ENCODE data around the gene PEF1. TPM values are rescaled to one million over a fixed set of nuclear protein-coding genes. Genes with fewer than 3 reads are reported as not detected.
A peak's percentile ranks its signal among the peaks of the same experiment; 100 is the strongest.
"Not testable (repeated sequence)": the region's sequence is repeated elsewhere in the genome, so short reads cannot be mapped to it uniquely, and the experiment has no call there.

Gene PEF1
- total RNA-seq, 2 donors from 2014 or later, result 42.9 to 66.8 TPM

DNA sequence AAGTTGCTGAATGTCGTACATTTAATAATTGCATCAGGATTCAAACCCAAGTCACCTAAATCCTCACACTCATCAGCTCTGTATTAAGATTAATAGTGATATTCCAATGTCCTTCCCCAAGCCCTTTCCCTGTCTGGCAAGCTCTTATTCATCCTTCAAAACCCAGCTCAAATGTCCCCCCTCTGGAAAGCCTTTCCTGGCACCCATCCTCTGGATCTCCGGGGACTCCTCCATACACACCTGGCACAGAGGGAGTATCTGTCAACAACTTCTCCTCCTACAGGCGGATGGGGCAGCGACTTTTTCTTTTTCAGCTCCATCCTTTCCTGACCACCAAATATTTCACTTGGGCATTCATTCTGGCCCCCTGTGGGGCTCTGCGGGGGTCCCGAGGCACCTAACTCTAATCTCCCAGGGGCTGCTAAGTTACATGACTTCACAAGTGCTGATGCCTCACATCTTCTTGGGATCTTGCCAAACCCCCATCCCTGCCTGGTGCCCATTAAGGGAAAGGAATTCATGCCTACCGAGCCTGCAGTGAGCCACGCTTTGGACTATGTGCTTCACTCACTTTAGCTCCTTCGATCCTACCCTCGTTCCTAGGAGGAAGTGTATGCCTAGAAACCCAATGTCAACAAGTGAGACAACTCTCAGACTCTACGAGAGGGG lies 53.1 kb downstream of the PEF1 start:
- Histone ChIP-seq H3K27me3 (no peaks in the 10 kb centered on the region), H3K4me3 (no peak overlapping the region), H3K27ac (peak overlapping the region in 1 of 2 donors; percentile 36), H3K4me1 (peaks cover 0 to 32% of the 10 kb centered on the region in 2 donors), H3K9me3 (no peaks in the 10 kb centered on the region), H3K36me3 (peaks cover 10% of the 10 kb centered on the region)
- TF ChIP-seq, protein P1, sequence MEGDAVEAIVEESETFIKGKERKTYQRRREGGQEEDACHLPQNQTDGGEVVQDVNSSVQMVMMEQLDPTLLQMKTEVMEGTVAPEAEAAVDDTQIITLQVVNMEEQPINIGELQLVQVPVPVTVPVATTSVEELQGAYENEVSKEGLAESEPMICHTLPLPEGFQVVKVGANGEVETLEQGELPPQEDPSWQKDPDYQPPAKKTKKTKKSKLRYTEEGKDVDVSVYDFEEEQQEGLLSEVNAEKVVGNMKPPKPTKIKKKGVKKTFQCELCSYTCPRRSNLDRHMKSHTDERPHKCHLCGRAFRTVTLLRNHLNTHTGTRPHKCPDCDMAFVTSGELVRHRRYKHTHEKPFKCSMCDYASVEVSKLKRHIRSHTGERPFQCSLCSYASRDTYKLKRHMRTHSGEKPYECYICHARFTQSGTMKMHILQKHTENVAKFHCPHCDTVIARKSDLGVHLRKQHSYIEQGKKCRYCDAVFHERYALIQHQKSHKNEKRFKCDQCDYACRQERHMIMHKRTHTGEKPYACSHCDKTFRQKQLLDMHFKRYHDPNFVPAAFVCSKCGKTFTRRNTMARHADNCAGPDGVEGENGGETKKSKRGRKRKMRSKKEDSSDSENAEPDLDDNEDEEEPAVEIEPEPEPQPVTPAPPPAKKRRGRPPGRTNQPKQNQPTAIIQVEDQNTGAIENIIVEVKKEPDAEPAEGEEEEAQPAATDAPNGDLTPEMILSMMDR (IDR thresholded peaks at IDR 0.05), result no peak
- no peak for DNase-seq (ENCODE audit: low spot score)

DNA sequence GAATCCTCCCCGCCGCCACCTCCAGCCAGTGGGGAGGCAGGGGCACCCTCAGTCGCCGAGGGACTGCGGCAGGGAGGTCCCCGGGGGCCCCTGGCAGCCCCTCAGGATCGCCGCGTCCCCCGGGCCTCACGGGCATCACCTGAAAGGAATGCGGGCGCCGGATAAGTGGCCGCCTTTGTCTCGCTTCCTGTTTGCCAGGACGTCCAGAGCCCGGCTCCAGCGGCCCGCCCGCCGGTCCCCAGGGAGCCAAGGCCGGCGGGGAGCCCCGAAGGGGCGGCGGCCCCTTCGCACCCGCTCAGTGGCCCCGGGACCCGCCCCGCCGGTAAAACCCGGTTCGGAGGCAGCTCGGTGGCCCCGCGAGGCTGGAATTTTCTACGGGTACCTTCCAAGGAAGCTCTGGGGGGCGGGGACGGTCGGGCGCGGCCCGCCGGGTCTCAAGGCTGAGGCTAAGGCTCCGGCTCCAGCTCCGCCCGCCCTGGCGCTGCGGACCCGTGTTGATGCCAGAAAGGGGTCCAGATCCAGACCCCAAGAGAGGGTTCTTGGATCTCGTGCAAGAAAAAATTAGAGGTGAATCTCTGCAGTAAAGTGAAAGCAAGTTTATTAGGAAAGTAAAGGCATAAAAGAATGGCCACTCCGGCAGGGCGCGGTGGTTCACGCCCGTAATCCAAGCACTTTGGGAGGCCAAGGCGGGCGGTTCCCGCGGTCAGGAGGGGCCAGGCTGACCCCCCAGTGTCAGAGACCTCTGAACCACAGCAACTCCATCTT lies 55.7 kb downstream of the PEF1 start:
- TF ChIP-seq, protein P1 (IDR thresholded peaks at IDR 0.05), result no peak
- Histone ChIP-seq H3K27me3 (no peaks in the 10 kb centered on the region), H3K36me3 (peaks cover 34% of the 10 kb centered on the region), H3K27ac (peak overlapping the region; percentile 83 to 92), H3K9me3 (no peaks in the 10 kb centered on the region), H3K4me1 (peaks cover 0 to 58% of the 10 kb centered on the region in 2 donors), H3K4me3 (peak overlapping the region; percentile 1 to 43)
- DNase-seq (ENCODE audit: low spot score), result peak; percentile 61

DNA sequence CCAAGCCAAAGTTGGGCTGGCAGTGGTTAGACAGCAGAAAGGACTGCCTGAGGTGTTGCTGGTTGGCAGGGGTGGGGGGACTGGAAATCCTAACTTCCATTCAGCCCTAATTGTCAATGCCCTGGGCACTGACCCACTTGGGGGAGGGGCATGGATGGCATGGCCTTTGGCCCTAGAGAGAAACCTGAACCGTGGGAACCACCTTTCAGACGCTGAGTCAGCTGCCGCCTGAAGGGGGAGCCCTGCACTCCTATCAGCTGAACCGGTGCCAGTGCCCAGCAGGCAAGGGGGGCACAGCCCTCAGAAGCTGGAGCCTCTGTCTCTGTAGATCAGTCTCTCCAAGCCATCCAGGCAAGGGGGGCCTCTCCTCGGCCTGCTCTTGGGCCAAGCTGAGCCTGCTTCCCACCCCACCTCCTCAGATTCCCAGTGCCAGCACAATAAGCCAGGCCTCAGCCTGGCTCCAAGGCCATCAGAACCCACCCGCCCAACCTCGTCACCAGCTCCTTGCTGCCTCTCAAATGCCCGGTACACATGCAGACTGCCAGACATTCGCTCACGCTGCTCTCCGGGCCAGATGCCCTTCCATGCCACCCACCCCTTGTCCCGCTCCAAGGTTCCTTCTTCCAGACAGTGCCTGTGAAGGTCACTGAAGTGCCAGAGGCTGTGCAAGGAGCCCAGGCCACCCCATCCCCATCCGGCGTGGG lies 56.8 kb downstream of the PEF1 start:
- no peaks in the 10 kb centered on the region for H3K27me3 ChIP-seq
- H3K36me3 ChIP-seq, result peaks cover 41% of the 10 kb centered on the region
- H3K27ac ChIP-seq, result peak overlapping the region; percentile 83 to 92
- peak; percentile 65 for DNase-seq (ENCODE audit: low spot score)
- TF ChIP-seq, protein P1 (IDR thresholded peaks at IDR 0.05), result peak; percentile 58 to 69
- H3K4me1 ChIP-seq, result peaks cover 0 to 68% of the 10 kb centered on the region in 2 donors
- H3K9me3 ChIP-seq, result no peaks in the 10 kb centered on the region
- H3K4me3 ChIP-seq, result peak overlapping the region in 1 of 2 donors; percentile 43

DNA sequence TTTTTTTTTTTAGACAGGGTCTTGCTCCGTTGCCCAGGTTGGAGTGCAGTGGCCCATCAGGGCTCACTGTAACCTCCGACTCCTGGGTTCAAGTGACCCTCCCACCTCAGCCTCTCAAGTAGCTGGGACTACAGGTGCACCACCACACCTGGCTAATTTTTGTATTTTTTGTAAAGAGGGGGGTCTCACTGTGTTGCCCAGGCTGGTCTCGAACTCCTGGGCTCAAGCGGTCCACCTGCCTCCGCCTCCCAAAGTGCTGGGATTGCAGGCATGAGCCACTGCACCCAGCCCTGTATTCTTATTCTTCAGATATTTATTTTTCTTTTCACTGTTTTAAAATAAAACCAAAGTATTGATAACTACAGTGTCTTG lies 57.4 kb downstream of the PEF1 start:
- H3K36me3 ChIP-seq, result peaks cover 42% of the 10 kb centered on the region
- H3K4me3 ChIP-seq, H3K27me3 ChIP-seq, H3K9me3 ChIP-seq: not testable (repeated sequence)
- H3K4me1 ChIP-seq, result peaks cover 0 to 74% of the 10 kb centered on the region in 2 donors
- peak; percentile 9 for DNase-seq (ENCODE audit: low spot score)
- H3K27ac ChIP-seq, result peak overlapping the region; percentile 83 to 92

DNA sequence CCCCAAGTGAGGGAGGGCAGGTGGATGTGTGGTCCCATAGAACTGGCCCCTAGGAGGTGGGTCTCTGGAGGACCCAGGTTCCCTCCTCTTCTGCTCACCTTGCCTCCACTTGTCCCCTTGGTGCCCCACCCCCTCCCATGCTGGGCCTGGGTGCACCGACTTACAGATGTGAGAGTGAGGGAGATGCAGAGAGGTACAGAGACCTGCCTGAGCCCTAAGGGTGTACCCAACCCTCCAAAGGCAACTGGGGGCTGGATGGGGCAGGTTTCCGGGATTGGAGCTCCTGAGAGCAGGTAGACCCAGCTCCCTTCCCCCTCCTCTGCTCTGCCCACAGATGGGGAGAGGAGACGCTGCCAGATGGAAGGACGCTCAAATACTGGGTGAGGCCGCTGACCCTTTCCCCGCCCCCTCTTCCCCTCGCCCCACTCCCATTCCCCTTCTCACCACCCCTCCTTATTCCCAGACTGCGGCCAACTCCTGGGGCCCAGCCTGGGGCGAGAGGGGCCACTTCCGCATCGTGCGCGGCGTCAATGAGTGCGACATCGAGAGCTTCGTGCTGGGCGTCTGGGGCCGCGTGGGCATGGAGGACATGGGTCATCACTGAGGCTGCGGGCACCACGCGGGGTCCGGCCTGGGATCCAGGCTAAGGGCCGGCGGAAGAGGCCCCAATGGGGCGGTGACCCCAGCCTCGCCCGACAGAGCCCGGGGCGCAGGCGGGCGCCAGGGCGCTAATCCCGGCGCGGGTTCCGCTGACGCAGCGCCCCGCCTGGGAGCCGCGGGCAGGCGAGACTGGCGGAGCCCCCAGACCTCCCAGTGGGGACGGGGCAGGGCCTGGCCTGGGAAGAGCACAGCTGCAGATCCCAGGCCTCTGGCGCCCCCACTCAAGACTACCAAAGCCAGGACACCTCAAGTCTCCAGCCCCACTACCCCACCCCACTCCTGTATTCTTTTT lies 58.0 kb downstream of the PEF1 start:
- Histone ChIP-seq H3K4me1 (peaks cover 0 to 81% of the 10 kb centered on the region in 2 donors), H3K36me3 (peaks cover 45% of the 10 kb centered on the region), H3K9me3 (no peaks in the 10 kb centered on the region), H3K27ac (peak overlapping the region; percentile 83 to 92), H3K4me3 (no peak overlapping the region), H3K27me3 (no peaks in the 10 kb centered on the region)
- TF ChIP-seq, protein P1 (IDR thresholded peaks at IDR 0.05), result no peak
- peak; percentile 54 for DNase-seq (ENCODE audit: low spot score)

Measured in right atrium auricular region (tissue), 2 donors.